ENCODE measurements around the gene ELAVL4. TPM values are rescaled to one million over a fixed set of nuclear protein-coding genes. Genes with fewer than 3 reads are reported as not detected.

Gene ELAVL4
- polyA plus RNA-seq, 1 donor = 25.1 TPM

DNA sequence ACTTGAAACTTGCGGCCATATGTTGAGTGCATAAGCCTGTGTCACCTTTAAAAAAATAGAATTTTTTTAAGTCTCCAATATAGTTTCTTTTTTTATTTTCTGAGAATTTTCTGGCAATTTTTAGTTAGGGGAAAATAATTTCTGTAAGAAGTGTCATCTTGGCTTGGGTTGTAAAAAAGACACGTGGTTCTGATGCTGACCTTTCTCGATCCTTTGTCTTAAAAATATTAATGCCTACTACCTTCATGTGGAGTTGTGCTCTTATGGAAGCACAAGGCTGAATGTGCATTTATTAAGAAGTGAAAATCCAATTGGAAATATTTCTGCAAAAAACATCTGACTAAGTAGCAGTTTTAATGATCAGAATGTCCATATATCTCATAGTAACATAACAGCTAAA, 3.5 kb downstream of the ELAVL4 start:
- H3K4me1 ChIP-seq (ENCODE audit: control insufficient read depth, insufficient read depth, low read length) = no peaks in the 10 kb centered on the region
- 90% methylated on average over 2 of the region's 3 CpGs for WGBS (ENCODE audit: insufficient coverage, low lambda C conversion rate)
- H3K27me3 ChIP-seq (ENCODE audit: control insufficient read depth, insufficient read depth, low read length) = peaks cover 26% of the 10 kb centered on the region
- H3K4me3 ChIP-seq (ENCODE audit: low read length) = peak overlapping the region; percentile 4
- no peaks in the 10 kb centered on the region for H3K9me3 ChIP-seq (ENCODE audit: control insufficient read depth, low read depth, low read length)
- DNase-seq = no peak
- H3K27ac ChIP-seq (ENCODE audit: low read length) = no peak overlapping the region
- no peaks in the 10 kb centered on the region for H3K36me3 ChIP-seq (ENCODE audit: control insufficient read depth, insufficient read depth, low read length)

DNA sequence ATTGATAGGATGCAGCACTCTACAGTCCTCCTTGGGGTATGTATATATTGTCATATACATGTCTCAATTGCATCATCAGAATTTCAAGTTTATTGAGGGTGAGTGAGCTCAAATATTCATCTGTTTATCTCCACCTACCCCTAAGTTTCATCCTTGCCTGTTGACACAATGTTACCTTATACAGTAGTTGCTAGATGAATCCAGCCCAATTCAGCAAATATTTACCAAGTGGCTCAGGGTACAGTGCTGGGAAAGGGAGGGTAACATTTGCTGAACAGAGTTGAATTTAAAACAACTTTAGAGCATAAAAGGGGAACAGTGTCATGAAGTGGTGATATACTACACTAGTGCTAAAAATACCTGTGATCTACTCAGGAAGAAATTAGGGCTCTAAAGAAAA, 14.4 kb downstream of the ELAVL4 start:
- H3K9me3 ChIP-seq (ENCODE audit: control insufficient read depth, low read depth, low read length) = no peaks in the 10 kb centered on the region
- no peak overlapping the region for H3K27ac ChIP-seq (ENCODE audit: low read length)
- no peak for DNase-seq
- no peak overlapping the region for H3K4me3 ChIP-seq (ENCODE audit: low read length)
- H3K36me3 ChIP-seq (ENCODE audit: control insufficient read depth, insufficient read depth, low read length) = no peaks in the 10 kb centered on the region
- no peaks in the 10 kb centered on the region for H3K27me3 ChIP-seq (ENCODE audit: control insufficient read depth, insufficient read depth, low read length)
- no peaks in the 10 kb centered on the region for H3K4me1 ChIP-seq (ENCODE audit: control insufficient read depth, insufficient read depth, low read length)

DNA sequence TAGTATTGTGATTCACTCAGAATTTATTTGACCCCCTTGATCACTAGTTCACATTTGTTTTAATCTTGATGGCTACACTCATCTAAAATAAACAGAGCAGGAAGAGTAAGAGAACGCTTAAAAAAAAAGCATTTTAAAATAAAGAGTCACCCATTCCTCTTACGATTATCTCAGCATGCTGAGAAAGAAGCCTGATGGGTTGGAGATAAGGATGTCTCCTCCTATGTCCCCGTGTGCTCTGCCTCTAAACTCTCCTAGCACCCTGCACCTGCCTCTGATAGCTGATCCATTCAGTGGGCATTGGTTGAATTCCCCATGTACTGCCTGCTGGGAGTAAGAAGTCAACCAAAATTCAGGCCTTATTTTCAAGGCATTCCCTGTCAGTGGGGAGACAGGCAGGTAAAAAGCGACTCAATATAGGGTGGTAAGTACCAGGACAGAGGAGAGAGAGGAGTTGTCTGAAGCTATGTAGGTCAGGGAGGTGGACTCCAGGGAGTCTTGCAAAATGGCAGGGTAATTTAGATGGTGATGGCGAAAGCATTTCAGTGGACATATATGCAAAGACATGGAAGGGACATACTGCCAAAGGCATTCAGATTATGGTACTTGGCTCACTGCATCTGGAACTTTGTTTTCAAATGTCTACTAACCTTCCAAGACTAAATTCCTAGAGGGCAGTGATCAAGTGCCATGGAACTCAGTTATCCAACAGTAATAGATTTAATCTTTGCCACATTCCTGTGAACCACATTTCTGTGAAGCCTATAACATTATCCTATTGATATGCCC, 18.4 kb downstream of the ELAVL4 start:
- Histone ChIP-seq H3K4me1 (ENCODE audit: control insufficient read depth, insufficient read depth, low read length) (no peaks in the 10 kb centered on the region), H3K9me3 (ENCODE audit: control insufficient read depth, low read depth, low read length) (no peaks in the 10 kb centered on the region), H3K36me3 (ENCODE audit: control insufficient read depth, insufficient read depth, low read length) (no peaks in the 10 kb centered on the region), H3K27me3 (ENCODE audit: control insufficient read depth, insufficient read depth, low read length) (no peaks in the 10 kb centered on the region), H3K4me3 (ENCODE audit: low read length) (no peak overlapping the region), H3K27ac (ENCODE audit: low read length) (no peak overlapping the region)
- no peak for DNase-seq
- 100% methylated on average over 1 of the region's 5 CpGs for WGBS (ENCODE audit: insufficient coverage, low lambda C conversion rate)

DNA sequence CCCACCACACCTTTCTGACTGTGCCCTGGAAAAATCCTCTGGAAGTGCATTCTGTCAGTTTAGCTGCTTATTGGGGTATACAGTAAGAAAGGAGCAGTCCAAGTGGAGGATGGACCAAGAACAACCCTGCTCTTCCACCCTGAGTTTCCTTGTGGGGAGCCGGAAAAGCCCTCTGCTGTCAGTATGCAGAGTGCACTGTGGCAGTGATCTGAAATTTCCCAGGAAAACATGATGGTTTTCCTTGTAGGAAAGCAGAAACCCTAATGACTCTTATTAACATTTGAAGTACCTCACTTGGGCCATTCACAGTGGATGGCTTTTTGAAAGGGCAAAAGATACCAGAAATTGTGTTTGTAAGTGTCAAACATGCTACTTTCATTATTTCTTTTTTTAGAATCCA, 20.5 kb downstream of the ELAVL4 start:
- WGBS (ENCODE audit: insufficient coverage, low lambda C conversion rate) = no CpG with 5 or more reads among the region's 1 CpG
- H3K4me3 ChIP-seq (ENCODE audit: low read length) = no peak overlapping the region
- H3K27ac ChIP-seq (ENCODE audit: low read length) = no peak overlapping the region
- H3K9me3 ChIP-seq (ENCODE audit: control insufficient read depth, low read depth, low read length) = no peaks in the 10 kb centered on the region
- no peaks in the 10 kb centered on the region for H3K4me1 ChIP-seq (ENCODE audit: control insufficient read depth, insufficient read depth, low read length)
- no peaks in the 10 kb centered on the region for H3K36me3 ChIP-seq (ENCODE audit: control insufficient read depth, insufficient read depth, low read length)
- DNase-seq = no peak
- no peaks in the 10 kb centered on the region for H3K27me3 ChIP-seq (ENCODE audit: control insufficient read depth, insufficient read depth, low read length)

DNA sequence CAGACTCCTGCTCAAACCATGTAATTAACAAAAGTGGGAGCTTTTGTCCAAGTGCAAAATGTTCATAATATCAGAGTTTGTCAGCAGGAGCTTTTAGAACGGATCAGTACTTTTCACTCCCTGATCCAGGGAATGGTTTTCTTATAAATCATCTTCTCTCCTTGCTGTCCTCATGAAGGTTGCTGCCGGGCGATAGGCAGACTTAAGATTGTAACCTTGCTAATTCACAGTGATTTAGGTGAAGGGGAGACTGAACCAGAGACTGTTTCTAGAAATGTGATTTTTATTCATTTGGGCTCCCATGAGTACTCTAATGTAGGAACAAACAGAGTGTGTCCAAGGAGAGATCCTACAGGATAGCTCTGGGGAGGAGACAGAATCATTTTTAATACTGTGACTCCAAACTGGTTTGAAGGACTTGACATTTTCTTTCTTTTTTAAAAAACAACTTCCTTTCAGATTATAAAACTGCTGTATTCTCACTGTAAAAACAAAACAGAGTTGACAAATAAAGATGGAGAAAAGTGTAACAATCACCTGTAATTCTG, 23.7 kb downstream of the ELAVL4 start:
- Histone ChIP-seq H3K27ac (ENCODE audit: low read length) (no peak overlapping the region), H3K9me3 (ENCODE audit: control insufficient read depth, low read depth, low read length) (no peaks in the 10 kb centered on the region), H3K36me3 (ENCODE audit: control insufficient read depth, insufficient read depth, low read length) (no peaks in the 10 kb centered on the region), H3K27me3 (ENCODE audit: control insufficient read depth, insufficient read depth, low read length) (no peaks in the 10 kb centered on the region), H3K4me1 (ENCODE audit: control insufficient read depth, insufficient read depth, low read length) (no peaks in the 10 kb centered on the region), H3K4me3 (ENCODE audit: low read length) (no peak overlapping the region)
- WGBS (ENCODE audit: insufficient coverage, low lambda C conversion rate) = no CpG with 5 or more reads among the region's 3 CpGs
- DNase-seq = no peak

DNA sequence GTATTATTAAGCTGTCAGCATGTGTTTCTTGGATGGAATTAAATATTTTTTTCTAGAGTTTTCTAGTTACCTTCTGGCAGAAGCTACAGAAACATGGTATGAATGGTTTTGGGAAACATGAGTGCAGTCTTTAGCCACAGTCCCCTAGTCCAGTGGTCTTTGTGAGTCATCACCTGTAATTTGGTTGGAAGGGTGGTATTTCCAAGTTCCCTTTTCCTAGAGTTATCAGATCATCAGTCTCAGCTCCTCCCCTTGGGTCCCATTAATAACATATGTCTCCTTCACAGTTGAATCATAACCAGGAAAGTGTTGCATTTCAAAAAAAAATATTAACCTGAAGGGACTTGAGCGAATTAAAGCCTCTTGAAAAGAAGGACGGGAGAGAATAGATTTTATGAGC, 27.0 kb downstream of the ELAVL4 start:
- Histone ChIP-seq H3K4me1 (ENCODE audit: control insufficient read depth, insufficient read depth, low read length) (no peaks in the 10 kb centered on the region), H3K36me3 (ENCODE audit: control insufficient read depth, insufficient read depth, low read length) (no peaks in the 10 kb centered on the region), H3K27me3 (ENCODE audit: control insufficient read depth, insufficient read depth, low read length) (no peaks in the 10 kb centered on the region), H3K4me3 (ENCODE audit: low read length) (no peak overlapping the region), H3K9me3 (ENCODE audit: control insufficient read depth, low read depth, low read length) (no peaks in the 10 kb centered on the region), H3K27ac (ENCODE audit: low read length) (no peak overlapping the region)
- no peak for DNase-seq
- 97% methylated on average over 2 of the region's 2 CpGs for WGBS (ENCODE audit: insufficient coverage, low lambda C conversion rate)

DNA sequence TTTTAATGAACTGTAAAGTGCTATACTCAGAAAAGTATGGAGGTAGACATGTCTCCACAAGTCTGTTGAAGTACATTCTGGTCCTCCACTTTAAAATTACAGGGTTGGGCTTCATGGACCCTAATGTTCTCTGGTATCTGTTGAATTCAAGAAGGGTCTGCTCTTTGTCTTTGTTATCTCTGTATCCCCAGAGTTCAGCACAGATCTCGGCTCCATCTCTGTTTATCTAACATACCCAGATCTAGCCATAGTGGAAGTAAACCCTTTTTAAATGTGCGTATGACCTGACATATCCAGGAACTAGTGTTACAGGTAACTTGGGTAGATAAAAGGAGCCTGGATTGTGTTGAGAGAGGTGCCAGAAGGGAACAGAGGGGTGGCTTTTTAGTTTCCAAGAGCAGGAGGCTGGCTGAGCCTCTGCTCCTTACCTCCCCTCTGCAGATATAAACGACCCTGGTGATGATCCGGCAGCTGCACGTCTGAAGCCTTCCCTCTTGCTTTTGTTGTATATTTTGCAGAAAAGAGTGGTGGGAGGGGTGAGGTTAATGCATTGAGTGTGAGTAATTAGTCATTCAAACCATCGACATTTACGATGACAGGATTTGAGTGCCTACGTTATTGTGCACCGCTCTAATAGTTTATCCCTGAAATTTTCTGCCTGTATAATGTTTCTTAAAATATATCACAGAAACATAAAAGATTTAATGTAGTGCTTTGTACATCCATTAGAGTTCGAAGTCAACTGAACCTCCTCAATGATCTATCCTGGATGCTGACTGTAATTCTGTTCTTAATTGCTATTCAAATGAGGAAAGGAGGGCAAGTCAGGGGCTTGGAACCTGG, 30.8 kb downstream of the ELAVL4 start:
- no peaks in the 10 kb centered on the region for H3K27me3 ChIP-seq (ENCODE audit: control insufficient read depth, insufficient read depth, low read length)
- no peaks in the 10 kb centered on the region for H3K9me3 ChIP-seq (ENCODE audit: control insufficient read depth, low read depth, low read length)
- H3K36me3 ChIP-seq (ENCODE audit: control insufficient read depth, insufficient read depth, low read length) = no peaks in the 10 kb centered on the region
- 93% methylated on average over 3 of the region's 10 CpGs for whole genome bisulfite sequencing (ENCODE audit: insufficient coverage, low lambda C conversion rate)
- H3K27ac ChIP-seq (ENCODE audit: low read length) = no peak overlapping the region
- no peaks in the 10 kb centered on the region for H3K4me1 ChIP-seq (ENCODE audit: control insufficient read depth, insufficient read depth, low read length)
- H3K4me3 ChIP-seq (ENCODE audit: low read length) = no peak overlapping the region
- no peak for DNase-seq

DNA sequence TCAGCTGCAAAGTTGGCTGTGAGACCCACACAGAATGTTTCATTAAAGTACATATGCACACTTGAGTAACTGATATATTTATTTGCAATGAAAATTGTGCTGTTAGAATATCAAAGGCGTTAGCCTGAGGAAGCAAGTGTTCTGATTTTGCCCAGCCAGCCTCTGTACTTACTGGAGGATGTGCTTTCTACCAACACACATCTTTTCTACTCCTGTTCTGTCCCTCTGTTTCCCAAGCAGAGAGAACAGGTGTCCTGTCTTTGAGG, 31.4 kb downstream of the ELAVL4 start:
- Histone ChIP-seq H3K36me3 (ENCODE audit: control insufficient read depth, insufficient read depth, low read length) (no peaks in the 10 kb centered on the region), H3K27ac (ENCODE audit: low read length) (no peak overlapping the region), H3K4me1 (ENCODE audit: control insufficient read depth, insufficient read depth, low read length) (no peaks in the 10 kb centered on the region), H3K9me3 (ENCODE audit: control insufficient read depth, low read depth, low read length) (no peaks in the 10 kb centered on the region), H3K4me3 (ENCODE audit: low read length) (no peak overlapping the region), H3K27me3 (ENCODE audit: control insufficient read depth, insufficient read depth, low read length) (no peaks in the 10 kb centered on the region)
- no peak for DNase-seq
- no CpG with 5 or more reads among the region's 1 CpG for WGBS (ENCODE audit: insufficient coverage, low lambda C conversion rate)

DNA sequence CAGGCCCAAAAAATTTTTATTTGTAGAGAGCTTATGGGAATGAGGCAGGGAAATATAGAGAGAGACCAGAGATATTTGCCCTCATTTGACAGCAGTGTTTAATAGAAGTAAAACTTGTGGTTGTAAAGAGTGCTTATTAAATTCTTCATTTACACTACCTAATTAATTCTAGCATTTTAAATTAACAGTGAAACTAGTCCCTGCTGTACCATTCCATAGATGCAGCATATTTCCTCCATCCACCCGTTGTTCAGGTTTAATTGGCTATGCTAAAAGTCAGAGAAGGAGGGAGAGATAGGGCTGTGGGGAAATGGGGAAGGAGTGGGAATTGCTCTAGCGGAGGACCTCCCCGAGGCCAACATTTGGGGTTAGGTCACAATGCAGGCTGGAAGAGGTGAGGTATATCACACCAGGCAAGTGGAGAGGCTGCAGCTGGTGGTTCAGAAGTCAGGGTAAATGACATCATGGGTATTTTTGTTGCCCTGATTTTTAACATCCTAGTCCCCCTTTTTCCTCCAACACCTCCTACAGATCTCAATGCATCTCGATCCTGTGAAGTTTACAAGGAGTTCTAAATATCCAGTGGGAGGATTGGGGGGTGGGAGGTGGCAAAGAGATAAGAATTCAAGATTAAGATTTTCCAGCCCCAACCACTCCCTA, 38.6 kb downstream of the ELAVL4 start:
- 40% methylated on average over 1 of the region's 4 CpGs for WGBS (ENCODE audit: insufficient coverage, low lambda C conversion rate)
- Histone ChIP-seq H3K36me3 (ENCODE audit: control insufficient read depth, insufficient read depth, low read length) (no peaks in the 10 kb centered on the region), H3K27ac (ENCODE audit: low read length) (no peak overlapping the region), H3K4me3 (ENCODE audit: low read length) (no peak overlapping the region), H3K27me3 (ENCODE audit: control insufficient read depth, insufficient read depth, low read length) (no peaks in the 10 kb centered on the region), H3K9me3 (ENCODE audit: control insufficient read depth, low read depth, low read length) (no peaks in the 10 kb centered on the region), H3K4me1 (ENCODE audit: control insufficient read depth, insufficient read depth, low read length) (no peaks in the 10 kb centered on the region)
- no peak for DNase-seq

DNA sequence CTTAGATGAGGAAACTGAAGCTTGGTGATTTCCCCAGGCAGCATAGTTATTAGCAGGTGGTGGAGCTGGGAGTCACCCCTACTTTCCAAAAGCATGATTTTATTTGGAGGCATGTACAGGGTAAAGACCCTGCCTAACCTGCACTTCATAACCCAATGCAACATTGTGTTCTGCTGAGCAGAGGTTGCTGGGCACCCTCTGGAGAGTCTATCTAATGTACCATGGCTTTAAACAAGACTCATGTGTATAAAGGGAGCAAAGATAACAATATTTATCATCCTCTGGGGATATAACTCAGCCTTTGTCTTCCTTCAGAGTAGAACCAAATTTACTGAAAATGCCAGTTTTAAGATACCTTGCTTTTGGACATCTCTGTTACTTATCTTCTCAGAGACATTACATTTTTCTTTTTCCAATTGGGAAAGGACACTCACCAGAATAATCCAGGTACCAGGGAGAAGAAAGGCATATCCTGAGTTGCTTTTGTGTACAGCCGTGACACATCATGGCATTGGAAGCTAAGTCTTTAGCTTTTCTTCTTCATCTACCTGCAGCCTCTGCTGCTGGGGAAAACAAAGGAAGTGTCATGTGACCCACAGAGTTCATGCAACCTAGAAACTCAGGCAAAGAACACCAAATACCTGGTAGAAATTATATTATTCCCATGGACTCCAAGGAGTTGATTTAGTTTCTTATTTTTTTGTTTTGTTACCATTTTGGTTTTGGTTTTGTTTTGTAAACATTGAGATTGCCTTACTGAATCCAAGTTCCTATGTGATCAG, 39.6 kb downstream of the ELAVL4 start:
- no peaks in the 10 kb centered on the region for H3K27me3 ChIP-seq (ENCODE audit: control insufficient read depth, insufficient read depth, low read length)
- H3K27ac ChIP-seq (ENCODE audit: low read length) = no peak overlapping the region
- DNase-seq = no peak
- WGBS (ENCODE audit: insufficient coverage, low lambda C conversion rate) = no CpG with 5 or more reads among the region's 1 CpG
- H3K9me3 ChIP-seq (ENCODE audit: control insufficient read depth, low read depth, low read length) = no peaks in the 10 kb centered on the region
- no peak overlapping the region for H3K4me3 ChIP-seq (ENCODE audit: low read length)
- no peaks in the 10 kb centered on the region for H3K4me1 ChIP-seq (ENCODE audit: control insufficient read depth, insufficient read depth, low read length)
- H3K36me3 ChIP-seq (ENCODE audit: control insufficient read depth, insufficient read depth, low read length) = no peaks in the 10 kb centered on the region

Data from large intestine (tissue), 3 donors.